Measurements from ENCODE around the gene SCAND1. TPM values are rescaled to one million over a fixed set of nuclear protein-coding genes. Genes with fewer than 3 reads are reported as not detected.

The SCAND1 gene
- total and polyA plus RNA-seq, 2 experiments from 2014 or later, result 66.6 to 127 TPM

DNA sequence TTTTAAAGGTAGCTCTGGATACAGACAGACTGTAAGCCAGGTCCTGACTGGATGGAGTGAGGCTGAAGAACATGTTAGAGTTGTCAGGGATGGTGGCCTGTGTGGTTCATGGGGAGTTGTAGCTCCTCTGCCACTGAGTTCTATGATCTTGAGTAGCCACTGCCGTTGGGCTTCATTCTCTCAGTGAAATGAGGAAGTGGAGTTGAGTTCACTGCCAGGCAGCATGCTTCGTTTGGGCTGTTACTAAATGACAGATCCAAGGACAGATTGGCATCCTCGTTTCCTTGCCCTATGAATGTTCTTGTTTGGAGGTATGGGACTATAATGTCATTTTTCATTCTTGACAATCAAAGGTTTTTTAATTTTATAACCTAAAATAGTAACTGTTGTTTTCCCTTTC, 37.2 kb downstream of the SCAND1 start:
- in situ Hi-C loops (cut with MboI), result no loop called here

DNA sequence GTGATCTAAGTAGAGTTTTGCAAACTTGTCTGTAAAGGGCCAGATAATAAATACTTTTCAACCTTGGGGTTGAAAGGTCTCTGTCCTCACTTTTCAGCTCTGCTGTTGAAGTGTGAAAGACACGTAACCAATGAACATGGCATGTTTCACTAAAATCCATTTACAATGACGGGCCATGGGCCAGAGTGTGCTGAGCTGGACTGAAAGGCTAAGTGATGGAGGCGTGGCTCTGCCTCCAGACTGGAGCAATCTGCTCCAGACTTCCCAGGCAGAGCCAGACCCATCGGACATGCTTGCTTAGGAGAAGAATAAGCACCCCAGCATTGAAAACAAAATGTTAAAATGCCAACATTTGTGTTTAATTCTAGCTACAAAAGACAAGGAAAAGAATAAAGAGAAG, 41.4 kb downstream of the SCAND1 start:
- Histone ChIP-seq H3K4me2 (ENCODE audit: unreplicated experiment) (no peak overlapping the region), H2AFZ (no peak overlapping the region), H3K36me3 (ENCODE audit: low read depth) (peaks cover 21% of the 10 kb centered on the region), H3F3A (ENCODE audit: insufficient read depth) (no peaks in the 10 kb centered on the region), H3K9me3 (ENCODE audit: low read depth) (no peaks in the 10 kb centered on the region), H4K20me1 (ENCODE audit: insufficient read depth) (no peaks in the 10 kb centered on the region), H3K79me2 (ENCODE audit: insufficient read depth) (peaks cover 11% of the 10 kb centered on the region; the same call in 1 of the 2 replicates), H3K27ac (no peak overlapping the region), H3K4me3 (no peak overlapping the region), H3K9me2 (ENCODE audit: insufficient read depth) (no peaks in the 10 kb centered on the region), H3K9ac (no peak overlapping the region), H3K27me3 (replicated peaks; ENCODE audit: insufficient read depth) (no peaks in the 10 kb centered on the region), H3K4me1 (ENCODE audit: insufficient read depth) (no peaks in the 10 kb centered on the region)
- TF ChIP-seq EZH2phosphoT487 (IDR thresholded peaks at IDR 0.05; ENCODE audit: insufficient read depth, low read depth), result no peak
- TF ChIP-seq EZH2 (IDR thresholded peaks at IDR 0.05; ENCODE audit: insufficient read depth, poor library complexity, severe bottlenecking), result no peak
- in situ Hi-C loops (cut with MboI), result no loop called here
- WGBS, 2 experiments (ENCODE audit: low coverage in 1 of 2, low lambda C conversion rate in 2 of 2, missing lambda C conversion rate in 2 of 2), result 57 to 64% methylated on average over 4 of the region's 4 CpGs
- DNase-seq, result no peak

More for the DNA sequence above, 37.2 kb downstream of the SCAND1 start:
- peaks cover 51% of the 10 kb centered on the region for H3K36me3 ChIP-seq (ENCODE audit: low read depth)
- H3K79me2 ChIP-seq (ENCODE audit: insufficient read depth), result no peaks in the 10 kb centered on the region
- no peak overlapping the region for H3K4me2 ChIP-seq (ENCODE audit: unreplicated experiment)
- H3F3A ChIP-seq (ENCODE audit: insufficient read depth), result no peaks in the 10 kb centered on the region
- no peaks in the 10 kb centered on the region for H4K20me1 ChIP-seq (ENCODE audit: insufficient read depth)
- H3K9ac ChIP-seq, result no peak overlapping the region
- H3K9me2 ChIP-seq (ENCODE audit: insufficient read depth), result no peaks in the 10 kb centered on the region
- H3K9me3 ChIP-seq (ENCODE audit: low read depth), result no peaks in the 10 kb centered on the region
- no peaks in the 10 kb centered on the region for H3K27me3 ChIP-seq (replicated peaks; ENCODE audit: insufficient read depth)
- H3K4me3 ChIP-seq, result no peak overlapping the region
- H3K4me1 ChIP-seq (ENCODE audit: insufficient read depth), result no peaks in the 10 kb centered on the region
- no peak overlapping the region for H2AFZ ChIP-seq
- H3K27ac ChIP-seq, result no peak overlapping the region
- DNase-seq, result no peak
- WGBS, 2 experiments (ENCODE audit: low coverage in 1 of 2, low lambda C conversion rate in 2 of 2, missing lambda C conversion rate in 2 of 2), result 78 to 82% methylated on average over 3 of the region's 3 CpGs
- no peak for TF ChIP-seq EZH2phosphoT487 (IDR thresholded peaks at IDR 0.05; ENCODE audit: insufficient read depth, low read depth)
- no peak for TF ChIP-seq EZH2 (IDR thresholded peaks at IDR 0.05; ENCODE audit: insufficient read depth, poor library complexity, severe bottlenecking)

DNA sequence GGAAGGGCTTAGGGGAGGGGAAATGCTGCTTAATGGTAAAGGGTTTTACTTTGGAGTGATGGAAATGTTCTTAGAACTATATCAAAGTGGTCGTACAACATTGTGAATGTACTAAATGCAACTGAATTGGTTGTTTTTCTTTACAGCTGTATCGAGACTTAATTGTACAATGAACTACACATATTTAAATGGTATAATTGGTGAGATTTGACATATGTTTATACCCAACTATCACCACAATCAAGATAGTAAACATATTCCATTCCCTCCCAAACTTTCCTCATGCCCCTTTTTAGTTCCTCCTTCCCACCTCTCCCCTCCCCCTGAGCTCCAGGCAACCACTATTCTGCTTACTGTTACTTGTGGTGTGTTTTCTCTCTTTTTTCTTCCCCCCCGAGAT, 44.0 kb downstream of the SCAND1 start:
- in situ Hi-C loops (cut with MboI), result no loop called here
- Histone ChIP-seq H3K4me2 (ENCODE audit: unreplicated experiment) (no peak overlapping the region), H3K9me3 (ENCODE audit: low read depth) (no peaks in the 10 kb centered on the region), H3K27me3 (replicated peaks; ENCODE audit: insufficient read depth) (no peaks in the 10 kb centered on the region), H3F3A (ENCODE audit: insufficient read depth) (no peaks in the 10 kb centered on the region), H3K4me1 (ENCODE audit: insufficient read depth) (no peaks in the 10 kb centered on the region), H3K4me3 (no peak overlapping the region), H3K36me3 (ENCODE audit: low read depth) (peaks cover 8% of the 10 kb centered on the region; the same call in 1 of the 2 replicates), H3K79me2 (ENCODE audit: insufficient read depth) (peaks cover 16% of the 10 kb centered on the region; the same call in 1 of the 2 replicates), H3K9me2 (ENCODE audit: insufficient read depth) (no peaks in the 10 kb centered on the region), H4K20me1 (ENCODE audit: insufficient read depth) (no peaks in the 10 kb centered on the region), H2AFZ (no peak overlapping the region), H3K27ac (no peak overlapping the region), H3K9ac (no peak overlapping the region)
- TF ChIP-seq EZH2 (IDR thresholded peaks at IDR 0.05; ENCODE audit: insufficient read depth, poor library complexity, severe bottlenecking) (no peak), EZH2phosphoT487 (IDR thresholded peaks at IDR 0.05; ENCODE audit: insufficient read depth, low read depth) (no peak)
- no peak for DNase-seq
- WGBS, 2 experiments (ENCODE audit: low coverage in 1 of 2, low lambda C conversion rate in 2 of 2, missing lambda C conversion rate in 2 of 2), result 82 to 88% methylated on average over 3 of the region's 3 CpGs

DNA sequence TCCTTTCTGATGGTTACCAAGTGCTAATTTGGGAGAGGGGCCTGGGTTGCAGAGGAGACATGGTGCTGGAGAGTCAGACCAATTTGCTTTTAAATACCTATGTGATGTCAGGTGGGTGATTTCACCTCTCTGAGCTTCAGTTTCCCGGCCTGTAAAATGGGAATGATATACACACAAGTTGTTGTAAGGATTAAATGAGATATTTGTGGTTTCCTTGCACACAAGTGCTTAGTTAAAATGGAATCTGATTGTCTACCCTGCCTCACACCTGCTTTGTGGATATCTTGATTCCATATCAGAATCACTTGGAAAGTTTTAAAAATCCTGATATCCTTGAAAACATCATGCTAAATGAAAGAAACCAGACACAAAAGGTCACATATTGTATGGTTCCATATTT, 44.5 kb downstream of the SCAND1 start:
- Histone ChIP-seq H3K4me3 (no peak overlapping the region), H3K36me3 (ENCODE audit: low read depth) (peaks cover 8% of the 10 kb centered on the region; the same call in 1 of the 2 replicates), H3K27ac (no peak overlapping the region), H3K9ac (no peak overlapping the region), H3F3A (ENCODE audit: insufficient read depth) (no peaks in the 10 kb centered on the region), H3K9me2 (ENCODE audit: insufficient read depth) (no peaks in the 10 kb centered on the region), H3K9me3 (ENCODE audit: low read depth) (no peaks in the 10 kb centered on the region), H3K4me1 (ENCODE audit: insufficient read depth) (no peaks in the 10 kb centered on the region), H4K20me1 (ENCODE audit: insufficient read depth) (no peaks in the 10 kb centered on the region), H3K79me2 (ENCODE audit: insufficient read depth) (peaks cover 16% of the 10 kb centered on the region; the same call in 1 of the 2 replicates), H3K27me3 (replicated peaks; ENCODE audit: insufficient read depth) (no peaks in the 10 kb centered on the region), H2AFZ (no peak overlapping the region), H3K4me2 (ENCODE audit: unreplicated experiment) (no peak overlapping the region)
- TF ChIP-seq EZH2 (IDR thresholded peaks at IDR 0.05; ENCODE audit: insufficient read depth, poor library complexity, severe bottlenecking) (no peak), EZH2phosphoT487 (IDR thresholded peaks at IDR 0.05; ENCODE audit: insufficient read depth, low read depth) (no peak)
- 100% methylated on average over 1 of the region's 1 CpG for WGBS, 2 experiments (ENCODE audit: low coverage in 1 of 2, low lambda C conversion rate in 2 of 2, missing lambda C conversion rate in 2 of 2)
- in situ Hi-C loops (cut with MboI), result no loop called here
- DNase-seq, result no peak

DNA sequence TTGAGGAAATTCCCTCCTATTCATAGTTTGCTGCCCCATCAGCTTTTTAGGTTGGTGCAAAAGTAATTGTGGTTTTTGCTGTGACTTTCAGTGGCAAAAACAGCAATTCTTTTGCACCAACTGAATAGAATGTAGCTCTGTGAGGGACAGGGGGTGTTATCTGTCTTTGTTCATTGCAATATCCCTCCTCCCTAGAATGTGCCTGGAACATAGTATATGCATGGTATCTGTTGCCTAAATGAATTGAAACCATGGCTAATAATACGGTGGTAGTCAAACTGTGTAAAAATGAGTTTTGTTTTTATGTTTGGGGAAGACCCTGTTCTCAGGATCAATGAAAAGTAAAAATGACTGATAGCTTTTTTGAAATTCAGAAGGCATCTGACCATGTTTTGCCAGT, 45.1 kb downstream of the SCAND1 start:
- no peaks in the 10 kb centered on the region for H3K27me3 ChIP-seq (replicated peaks; ENCODE audit: insufficient read depth)
- no peak overlapping the region for H3K4me2 ChIP-seq (ENCODE audit: unreplicated experiment)
- H4K20me1 ChIP-seq (ENCODE audit: insufficient read depth), result no peaks in the 10 kb centered on the region
- no peak overlapping the region for H3K27ac ChIP-seq
- no peaks in the 10 kb centered on the region for H3F3A ChIP-seq (ENCODE audit: insufficient read depth)
- H3K4me3 ChIP-seq, result no peak overlapping the region
- 62 to 76% methylated on average over 1 of the region's 1 CpG for WGBS, 2 experiments (ENCODE audit: low coverage in 1 of 2, low lambda C conversion rate in 2 of 2, missing lambda C conversion rate in 2 of 2)
- H3K79me2 ChIP-seq (ENCODE audit: insufficient read depth), result peaks cover 16% of the 10 kb centered on the region
- H3K36me3 ChIP-seq (ENCODE audit: low read depth), result peaks cover 4% of the 10 kb centered on the region; the same call in 1 of the 2 replicates
- no peaks in the 10 kb centered on the region for H3K4me1 ChIP-seq (ENCODE audit: insufficient read depth)
- no peak for TF ChIP-seq EZH2 (IDR thresholded peaks at IDR 0.05; ENCODE audit: insufficient read depth, poor library complexity, severe bottlenecking)
- in situ Hi-C loops (cut with MboI), result no loop called here
- no peak for DNase-seq
- H3K9me2 ChIP-seq (ENCODE audit: insufficient read depth), result no peaks in the 10 kb centered on the region
- no peaks in the 10 kb centered on the region for H3K9me3 ChIP-seq (ENCODE audit: low read depth)
- no peak overlapping the region for H2AFZ ChIP-seq
- no peak overlapping the region for H3K9ac ChIP-seq
